Left hindlimb (tissue), 1 donor: ENCODE data around the gene CLEC18B.
"Not testable (repeated sequence)": the region's sequence is repeated elsewhere in the genome, so short reads cannot be mapped to it uniquely, and the experiment has no call there.

Experiments
- DNase-seq: peaks from one replicate; pipeline ENCODE4 v3.0.0-alpha.2; 2018

The CLEC18B gene

GRCh38 chr16:74406600-74407361 lies 14.5 kb downstream of the CLEC18B start:
- DNase-seq = not testable (repeated sequence)

- not testable (repeated sequence) for DNase-seq
Observed at GRCh38 chr16:74404148-74404933, 16.9 kb downstream of the CLEC18B start.

GRCh38 chr16:74400238-74400637 lies 21.0 kb downstream of the CLEC18B start:
- DNase-seq = not testable (repeated sequence)

GRCh38 chr16:74398212-74398895 lies 22.9 kb downstream of the CLEC18B start:
- peak; percentile 29 for DNase-seq

GRCh38 chr16:74396521-74397017 lies 24.7 kb downstream of the CLEC18B start:
- DNase-seq = peak; percentile 52

GRCh38 chr16:74394604-74395003 lies 26.7 kb downstream of the CLEC18B start:
- DNase-seq = not testable (repeated sequence)

GRCh38 chr16:74394131-74394530 lies 27.1 kb downstream of the CLEC18B start:
- DNase-seq = not testable (repeated sequence)

GRCh38 chr16:74391454-74392050 lies 29.7 kb downstream of the CLEC18B start:
- not testable (repeated sequence) for DNase-seq

GRCh38 chr16:74382339-74383034 lies 38.8 kb downstream of the CLEC18B start:
- not testable (repeated sequence) for DNase-seq

GRCh38 chr16:74373847-74374184 lies 47.5 kb downstream of the CLEC18B start:
- not testable (repeated sequence) for DNase-seq

GRCh38 chr16:74372953-74373846 lies 48.1 kb downstream of the CLEC18B start:
- DNase-seq = no peak

GRCh38 chr16:74372369-74372768 lies 48.9 kb downstream of the CLEC18B start:
- no peak for DNase-seq

- not testable (repeated sequence) for DNase-seq
Observed at GRCh38 chr16:74370338-74371135, 50.7 kb downstream of the CLEC18B start.

- DNase-seq = peak; percentile 97
Observed at GRCh38 chr16:74368002-74368911, 53.0 kb downstream of the CLEC18B start.

GRCh38 chr16:74367469-74368001 lies 53.7 kb downstream of the CLEC18B start:
- DNase-seq = peak; percentile 69

GRCh38 chr16:74361646-74362610 lies 59.4 kb downstream of the CLEC18B start:
- not testable (repeated sequence) for DNase-seq
